ENCODE measurements around the gene ERBB2.
"Not testable (repeated sequence)": the region's sequence is repeated elsewhere in the genome, so short reads cannot be mapped to it uniquely, and the experiment has no call there.

ERBB2 gene

GRCh38 chr17:39747745-39748144 is 47.9 kb downstream of the ERBB2 start:
- H3K27ac ChIP-seq (ENCODE audit: low read length): no peak overlapping the region
- H3K27me3 ChIP-seq (ENCODE audit: control insufficient read depth, insufficient read depth, low read length): no peaks in the 10 kb centered on the region
- WGBS (ENCODE audit: insufficient coverage, insufficient read length): no CpG with 5 or more reads among the region's 4 CpGs
- no peak for DNase-seq (ENCODE audit: low read depth, low spot score)
- no peak overlapping the region for H3K4me3 ChIP-seq (ENCODE audit: low read length)
- peaks cover 5% of the 10 kb centered on the region; the same call in 1 of the 2 replicates for H3K4me1 ChIP-seq (ENCODE audit: control insufficient read depth, insufficient read depth, low read length)
- H3K9me3 ChIP-seq (ENCODE audit: control insufficient read depth, insufficient read depth, low read length): no peaks in the 10 kb centered on the region
- H3K36me3 ChIP-seq (ENCODE audit: control insufficient read depth, insufficient read depth, low read length): peaks cover 22% of the 10 kb centered on the region

GRCh38 chr17:39748444-39749034 is 48.7 kb downstream of the ERBB2 start:
- no CpG with 5 or more reads among the region's 8 CpGs for WGBS (ENCODE audit: insufficient coverage, insufficient read length)
- DNase-seq (ENCODE audit: low read depth, low spot score); H3K4me3 ChIP-seq (ENCODE audit: low read length); H3K4me1 ChIP-seq (ENCODE audit: control insufficient read depth, insufficient read depth, low read length); H3K27me3 ChIP-seq (ENCODE audit: control insufficient read depth, insufficient read depth, low read length); H3K9me3 ChIP-seq (ENCODE audit: control insufficient read depth, insufficient read depth, low read length); H3K27ac ChIP-seq (ENCODE audit: low read length): not testable (repeated sequence)
- peaks cover 18% of the 10 kb centered on the region for H3K36me3 ChIP-seq (ENCODE audit: control insufficient read depth, insufficient read depth, low read length)

- Histone ChIP-seq H3K27ac (ENCODE audit: low read length) (no peak overlapping the region), H3K27me3 (ENCODE audit: control insufficient read depth, insufficient read depth, low read length) (no peaks in the 10 kb centered on the region), H3K4me1 (ENCODE audit: control insufficient read depth, insufficient read depth, low read length) (peaks cover 5% of the 10 kb centered on the region), H3K9me3 (ENCODE audit: control insufficient read depth, insufficient read depth, low read length) (no peaks in the 10 kb centered on the region), H3K4me3 (ENCODE audit: low read length) (no peak overlapping the region), H3K36me3 (ENCODE audit: control insufficient read depth, insufficient read depth, low read length) (peaks cover 6% of the 10 kb centered on the region; the same call in 1 of the 2 replicates)
- DNase-seq (ENCODE audit: low read depth, low spot score): no peak
- WGBS (ENCODE audit: insufficient coverage, insufficient read length): no CpG with 5 or more reads among the region's 9 CpGs
Observed at GRCh38 chr17:39750131-39751015, 50.5 kb downstream of the ERBB2 start.

DNA sequence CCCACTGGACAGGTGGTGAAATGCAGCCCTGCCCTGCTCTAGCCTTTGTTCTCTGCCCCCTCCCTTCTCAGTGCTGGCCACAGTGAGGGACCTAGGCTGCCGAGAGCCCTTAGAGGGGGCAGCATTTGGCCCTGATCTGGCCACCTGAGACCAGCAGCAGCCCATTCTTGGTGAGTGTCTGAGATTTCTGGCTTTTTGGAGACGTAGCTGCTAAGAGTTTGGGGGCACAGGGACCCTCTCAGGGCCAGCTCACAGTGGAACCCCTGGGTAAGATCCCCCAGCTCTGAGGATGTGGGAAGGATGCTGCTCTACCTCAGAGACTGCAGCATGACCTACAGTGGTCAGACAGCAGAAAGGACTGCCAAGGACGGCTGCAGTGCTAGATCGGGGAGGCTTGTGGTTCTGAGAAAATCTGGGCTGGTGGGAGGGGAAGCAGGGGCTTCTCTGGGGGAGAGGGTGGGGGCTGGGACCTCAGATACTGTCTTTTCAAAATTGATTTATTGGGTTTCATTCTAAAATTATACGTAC is 51.2 kb downstream of the ERBB2 start:
- no peaks in the 10 kb centered on the region for H3K9me3 ChIP-seq (ENCODE audit: control insufficient read depth, insufficient read depth, low read length)
- WGBS (ENCODE audit: insufficient coverage, insufficient read length): no CpG with 5 or more reads among the region's 5 CpGs
- H3K27me3 ChIP-seq (ENCODE audit: control insufficient read depth, insufficient read depth, low read length): no peaks in the 10 kb centered on the region
- 0 out of 2 replicates have a peak, but pooled peaks cover 3% of the 10 kb centered on the region for H3K36me3 ChIP-seq (ENCODE audit: control insufficient read depth, insufficient read depth, low read length)
- no peak overlapping the region for H3K27ac ChIP-seq (ENCODE audit: low read length)
- H3K4me1 ChIP-seq (ENCODE audit: control insufficient read depth, insufficient read depth, low read length): peaks cover 9% of the 10 kb centered on the region
- H3K4me3 ChIP-seq (ENCODE audit: low read length): no peak overlapping the region
- no peak for DNase-seq (ENCODE audit: low read depth, low spot score)

GRCh38 chr17:39751637-39752036 is 51.8 kb downstream of the ERBB2 start:
- 0 out of 2 replicates have a peak, but pooled peaks cover 2% of the 10 kb centered on the region for H3K36me3 ChIP-seq (ENCODE audit: control insufficient read depth, insufficient read depth, low read length)
- no peak overlapping the region for H3K27ac ChIP-seq (ENCODE audit: low read length)
- no peak for DNase-seq (ENCODE audit: low read depth, low spot score)
- no peaks in the 10 kb centered on the region for H3K9me3 ChIP-seq (ENCODE audit: control insufficient read depth, insufficient read depth, low read length)
- no peaks in the 10 kb centered on the region for H3K27me3 ChIP-seq (ENCODE audit: control insufficient read depth, insufficient read depth, low read length)
- no CpG with 5 or more reads among the region's 10 CpGs for WGBS (ENCODE audit: insufficient coverage, insufficient read length)
- H3K4me3 ChIP-seq (ENCODE audit: low read length): no peak overlapping the region
- peaks cover 11% of the 10 kb centered on the region for H3K4me1 ChIP-seq (ENCODE audit: control insufficient read depth, insufficient read depth, low read length)

GRCh38 chr17:39752241-39752881 is 52.5 kb downstream of the ERBB2 start:
- Histone ChIP-seq H3K4me1 (ENCODE audit: control insufficient read depth, insufficient read depth, low read length) (peaks cover 11% of the 10 kb centered on the region), H3K9me3 (ENCODE audit: control insufficient read depth, insufficient read depth, low read length) (no peaks in the 10 kb centered on the region), H3K27me3 (ENCODE audit: control insufficient read depth, insufficient read depth, low read length) (no peaks in the 10 kb centered on the region), H3K36me3 (ENCODE audit: control insufficient read depth, insufficient read depth, low read length) (no peaks in the 10 kb centered on the region), H3K27ac (ENCODE audit: low read length) (no peak overlapping the region), H3K4me3 (ENCODE audit: low read length) (no peak overlapping the region)
- DNase-seq (ENCODE audit: low read depth, low spot score): no peak
- no CpG with 5 or more reads among the region's 13 CpGs for WGBS (ENCODE audit: insufficient coverage, insufficient read length)

DNA sequence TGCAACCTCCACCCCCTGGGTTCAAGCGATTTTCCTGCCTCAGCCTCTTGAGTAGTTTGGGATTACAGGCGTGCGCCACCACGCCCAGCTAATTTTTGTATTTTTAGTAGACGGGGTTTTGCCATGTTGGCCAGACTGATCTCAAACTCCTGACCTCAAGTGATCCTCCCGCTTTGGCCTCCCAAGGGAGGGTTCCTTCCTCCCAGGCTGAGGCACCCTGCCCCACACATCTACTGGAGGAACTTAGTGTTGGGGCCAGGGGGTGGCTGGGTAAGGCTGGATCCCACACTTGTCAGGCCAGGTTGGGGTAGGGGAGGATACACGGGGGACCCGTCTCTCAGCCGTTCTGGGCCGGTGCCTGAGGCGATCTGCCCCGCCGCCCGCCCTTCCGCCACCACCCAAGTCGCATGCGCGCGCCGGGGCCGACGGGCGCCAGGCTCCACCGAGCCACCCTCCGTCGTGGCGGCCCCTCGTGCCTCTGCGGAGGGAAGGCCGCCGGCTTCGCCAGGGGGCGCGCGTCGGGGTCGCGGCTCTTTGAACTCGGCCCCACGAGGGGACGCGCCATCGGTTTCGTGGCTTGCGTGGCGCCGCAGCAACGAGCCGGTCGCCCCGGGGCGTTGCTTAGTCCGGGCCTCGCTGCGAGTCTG is 53.8 kb downstream of the ERBB2 start:
- Histone ChIP-seq H3K9me3 (ENCODE audit: control insufficient read depth, insufficient read depth, low read length) (no peaks in the 10 kb centered on the region), H3K27ac (ENCODE audit: low read length) (no peak overlapping the region), H3K27me3 (ENCODE audit: control insufficient read depth, insufficient read depth, low read length) (no peaks in the 10 kb centered on the region), H3K4me3 (ENCODE audit: low read length) (peak overlapping the region; percentile 51), H3K4me1 (ENCODE audit: control insufficient read depth, insufficient read depth, low read length) (peaks cover 11% of the 10 kb centered on the region), H3K36me3 (ENCODE audit: control insufficient read depth, insufficient read depth, low read length) (no peaks in the 10 kb centered on the region)
- DNase-seq (ENCODE audit: low read depth, low spot score): no peak
- WGBS (ENCODE audit: insufficient coverage, insufficient read length): no CpG with 5 or more reads among the region's 55 CpGs

DNA sequence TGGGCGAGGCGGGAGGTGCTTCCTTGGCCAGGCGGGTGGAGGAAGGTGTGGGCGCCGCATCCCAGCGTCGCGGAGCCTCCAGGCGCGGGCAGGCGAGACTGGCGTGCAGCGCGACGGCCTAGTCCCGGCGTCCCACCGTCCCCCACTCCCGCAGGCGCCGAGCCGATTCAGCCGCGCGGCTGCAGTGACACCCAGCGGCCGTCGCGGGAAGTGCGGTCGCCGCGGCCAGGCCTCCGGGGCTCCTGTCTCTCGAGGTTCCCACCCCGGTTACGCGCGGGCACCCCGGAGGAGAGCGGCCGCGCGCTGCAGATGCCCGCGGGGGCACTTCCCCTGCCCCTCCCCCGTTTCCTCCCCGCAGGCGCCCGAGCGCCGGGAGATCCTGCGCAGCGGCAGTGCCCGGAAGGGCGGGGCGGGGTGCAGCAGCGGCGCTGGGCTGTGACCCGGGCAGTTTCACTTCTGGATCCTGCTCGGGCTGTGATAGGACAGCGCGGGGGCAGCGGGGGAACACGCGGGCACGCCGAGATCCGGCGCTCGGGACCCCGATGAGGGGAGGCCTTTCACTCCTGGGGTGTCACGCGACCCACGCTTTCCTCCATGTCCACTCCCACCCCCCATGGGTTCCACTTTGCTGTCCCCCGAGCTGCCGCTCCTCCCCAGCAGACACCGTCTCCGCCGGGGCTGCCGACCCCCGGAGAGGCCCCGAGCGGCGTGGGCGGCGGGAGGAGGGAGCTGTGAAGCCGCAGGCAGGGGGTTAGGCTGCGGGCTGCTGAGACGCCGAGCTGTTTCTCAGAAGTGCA is 54.5 kb downstream of the ERBB2 start:
- Histone ChIP-seq H3K27ac (ENCODE audit: low read length) (no peak overlapping the region), H3K9me3 (ENCODE audit: control insufficient read depth, insufficient read depth, low read length) (no peaks in the 10 kb centered on the region), H3K4me1 (ENCODE audit: control insufficient read depth, insufficient read depth, low read length) (peaks cover 11% of the 10 kb centered on the region), H3K36me3 (ENCODE audit: control insufficient read depth, insufficient read depth, low read length) (no peaks in the 10 kb centered on the region), H3K27me3 (ENCODE audit: control insufficient read depth, insufficient read depth, low read length) (no peaks in the 10 kb centered on the region), H3K4me3 (ENCODE audit: low read length) (peak overlapping the region; percentile 51)
- DNase-seq (ENCODE audit: low read depth, low spot score): no peak
- WGBS (ENCODE audit: insufficient coverage, insufficient read length): no CpG with 5 or more reads among the region's 91 CpGs

- H3K4me1 ChIP-seq (ENCODE audit: control insufficient read depth, insufficient read depth, low read length): peaks cover 9% of the 10 kb centered on the region
- no peak for DNase-seq (ENCODE audit: low read depth, low spot score)
- H3K36me3 ChIP-seq (ENCODE audit: control insufficient read depth, insufficient read depth, low read length): no peaks in the 10 kb centered on the region
- H3K4me3 ChIP-seq (ENCODE audit: low read length): peak overlapping the region; percentile 51; the same call in 1 of the 2 replicates
- WGBS (ENCODE audit: insufficient coverage, insufficient read length): no CpG with 5 or more reads among the region's 21 CpGs
- no peaks in the 10 kb centered on the region for H3K9me3 ChIP-seq (ENCODE audit: control insufficient read depth, insufficient read depth, low read length)
- H3K27ac ChIP-seq (ENCODE audit: low read length): no peak overlapping the region
- no peaks in the 10 kb centered on the region for H3K27me3 ChIP-seq (ENCODE audit: control insufficient read depth, insufficient read depth, low read length)
Observed at GRCh38 chr17:39754958-39755553, 55.2 kb downstream of the ERBB2 start.
